Aorta (tissue), 5 donors: ENCODE results near the gene HIPK2. TPM values are rescaled to one million over a fixed set of nuclear protein-coding genes. Genes with fewer than 3 reads are reported as not detected.
A peak's percentile ranks its signal among the peaks of the same experiment; 100 is the strongest.

ENCODE experiments used
- ATAC-seq: fragments of 200-7000 bp; cut with Tn5 transposase; one replicate; pipeline ENCODE4 v1.9.1; 2022; ENCODE audit warnings: moderate library complexity; ENCODE audit not compliant: low FRiP score
- DNase-seq, 2 donors: peaks; one replicate each; pipeline ENCODE4 v3.0.0-alpha.2; 2020
- H3K27ac ChIP-seq, 2 donors: one replicate each; pipeline ENCODE4 v1.5.1; 2013; ENCODE audit warnings: low read length in 2 of 2, mild to moderate bottlenecking in 2 of 2, moderate library complexity in 2 of 2, control low read depth in 1 of 2, inconsistent platforms in 1 of 2, low read depth in 1 of 2
- H3K27me3 ChIP-seq, 2 donors: one replicate each; pipeline ENCODE4 v1.6.1; 2013; ENCODE audit warnings: control low read depth in 1 of 2, low read length in 1 of 2, mild to moderate bottlenecking in 1 of 2, moderate library complexity in 1 of 2; ENCODE audit not compliant: insufficient read depth in 2 of 2, control insufficient read depth in 1 of 2
- H3K36me3 ChIP-seq, 2 donors: one replicate each; pipeline ENCODE4 v1.6.1; 2013; ENCODE audit warnings: control low read depth in 1 of 2, low read length in 1 of 2, mild to moderate bottlenecking in 1 of 2; ENCODE audit not compliant: insufficient read depth in 2 of 2, control insufficient read depth in 1 of 2
- H3K4me1 ChIP-seq, 2 donors: one replicate each; pipeline ENCODE4 v1.6.1; 2013; ENCODE audit warnings: low read length in 2 of 2, control low read depth in 1 of 2, mild to moderate bottlenecking in 1 of 2, moderate library complexity in 1 of 2; ENCODE audit not compliant: insufficient read depth in 2 of 2, control insufficient read depth in 1 of 2
- H3K4me3 ChIP-seq, 2 donors: one replicate each; pipeline ENCODE4 v1.5.1; 2013; ENCODE audit warnings: low read length in 2 of 2, control low read depth in 1 of 2, mild to moderate bottlenecking in 1 of 2
- H3K9me3 ChIP-seq: one replicate; pipeline ENCODE4 v1.6.1; 2013; ENCODE audit warnings: mild to moderate bottlenecking, low read length; ENCODE audit not compliant: control insufficient read depth
- WGBS, 2 donors: extraction: QIAGEN DNeasy Blood & Tissue Kit; methylation state at CpG; one replicate each; pipeline ENCODE4 v1.1.7; 2013; 5-methylcytosine and 5-hydroxymethylcytosine counted together
- intact Hi-C, 2 donors: fragments of 100-400 bp; cut with DNase I; formaldehyde crosslinking; loops; one replicate each; pipeline versions ENCODE4 v1.14.2 to v1.15.0; 2022
- long read RNA-seq, 2 donors: library from polyadenylated mRNA; unstranded; transcript quantifications; one replicate each; pipeline ENCODE4 v2.0.0, GENCODE V29; 2020 to 2021
- polyA plus RNA-seq, 2 donors: library from polyadenylated mRNA; stranded (reverse); fragments of 200-250 nt; gene quantifications; one replicate each; pipeline ENCODE4 v1.2.3, GENCODE V29; 2013
- total RNA-seq, 2 donors: library from RNA; stranded (reverse); fragmentation: NEBNext Ultra II Directional; extraction: Animal tissue kit (Norgen Biotek cat#: 25700); gene quantifications; one replicate each; pipeline ENCODE4 v1.2.1, GENCODE V29; 2021
- donor health status: healthy with polysubstance abuse.
- donor health status: Bipolar disorder and iron deficiency.
- donor health status: DM: no; HTN: no; CAD: no.
- donor health status: DM: no; HTN: no; CAD: no.
- donor health status: DM: yes; HTN: yes; CAD: no.

The HIPK2 gene
- total RNA-seq (100 to 1,000 TPM in 1 of 2 donors, 10 to 100 TPM in 1; 35.3 to 108 TPM), polyA plus RNA-seq (10 to 100 TPM in 1 of 2 donors, 1 to 10 TPM in 1; 9.4 to 12.5 TPM)
- long read RNA-seq, donor 1, partial matches to known transcripts = 24 of 166 reads
- long read RNA-seq, donor 1, other reads (novel, unspliced or antisense) = 142 of 166 reads
- long read RNA-seq, donor 2, partial matches to known transcripts = 4 of 40 reads
- long read RNA-seq, donor 2, other reads (novel, unspliced or antisense) = 36 of 40 reads

- no peaks in the 10 kb centered on the region for H3K27me3 ChIP-seq
These were observed at the start of gene HIPK2 for GRCh38 chr7:139777948-139778841. Gene HIPK2 (minus strand): TSS chr7:139777998. CDS start chr7:139777623, 375 bp downstream.

GRCh38 chr7:139827042-139827441, 49.2 kb upstream of the HIPK2 start:
- Histone ChIP-seq H3K9me3 (no peaks in the 10 kb centered on the region), H3K27ac (no peak overlapping the region), H3K36me3 (no peaks in the 10 kb centered on the region), H3K4me3 (no peak overlapping the region), H3K4me1 (no peaks in the 10 kb centered on the region), H3K27me3 (no peaks in the 10 kb centered on the region)
- intact Hi-C loops = no loop called here
- DNase-seq (no peak), ATAC-seq (no peak)

More at GRCh38 chr7:139777948-139778841, at the start of gene HIPK2:
- H3K4me1 ChIP-seq = peaks cover 0 to 5% of the 10 kb centered on the region in 2 donors
- no peaks in the 10 kb centered on the region for H3K36me3 ChIP-seq
- peak; percentile 84 to 95 for DNase-seq
- peak within 1 kb of the TSS; percentile 72 to 99 for H3K27ac ChIP-seq
- peak within 1 kb of the TSS; percentile 100 for H3K4me3 ChIP-seq
- WGBS, 2 donors = 1% methylated on average over 45 to 96 of the region's 96 CpGs
- peak; percentile 73 for ATAC-seq
- H3K9me3 ChIP-seq = no peaks in the 10 kb centered on the region
- intact Hi-C loops = loop anchor here (5.0 kb wide), 4 partner anchors 41 to 224 kb away; no protein-coding TSS in a partner anchor

- no peak for ATAC-seq
- WGBS, 2 donors = 64 to 73% methylated on average over 9 of the region's 9 CpGs
- Histone ChIP-seq H3K27me3 (no peaks in the 10 kb centered on the region), H3K27ac (no peak overlapping the region), H3K36me3 (no peaks in the 10 kb centered on the region), H3K9me3 (no peaks in the 10 kb centered on the region), H3K4me1 (no peaks in the 10 kb centered on the region), H3K4me3 (no peak overlapping the region)
- intact Hi-C loops = no loop called here
- DNase-seq = no peak
These were observed 48.0 kb upstream of the HIPK2 start for GRCh38 chr7:139825666-139826290.

- no peak for DNase-seq
- 44 to 48% methylated on average over 8 of the region's 8 CpGs for WGBS, 2 donors
- H3K9me3 ChIP-seq = no peaks in the 10 kb centered on the region
- no peaks in the 10 kb centered on the region for H3K27me3 ChIP-seq
- ATAC-seq = no peak
- H3K27ac ChIP-seq = no peak overlapping the region
- H3K4me1 ChIP-seq = no peaks in the 10 kb centered on the region
- intact Hi-C loops = no loop called here
- no peak overlapping the region for H3K4me3 ChIP-seq
- no peaks in the 10 kb centered on the region for H3K36me3 ChIP-seq
These were observed 46.2 kb upstream of the HIPK2 start for GRCh38 chr7:139823959-139824521.

GRCh38 chr7:139822855-139823254, 45.1 kb upstream of the HIPK2 start:
- Histone ChIP-seq H3K4me1 (no peaks in the 10 kb centered on the region), H3K27me3 (no peaks in the 10 kb centered on the region), H3K9me3 (no peaks in the 10 kb centered on the region), H3K27ac (no peak overlapping the region), H3K4me3 (no peak overlapping the region), H3K36me3 (no peaks in the 10 kb centered on the region)
- DNase-seq (no peak), ATAC-seq (no peak)
- intact Hi-C loops = no loop called here
- WGBS, 2 donors = 95 to 97% methylated on average over 9 of the region's 9 CpGs

DNA sequence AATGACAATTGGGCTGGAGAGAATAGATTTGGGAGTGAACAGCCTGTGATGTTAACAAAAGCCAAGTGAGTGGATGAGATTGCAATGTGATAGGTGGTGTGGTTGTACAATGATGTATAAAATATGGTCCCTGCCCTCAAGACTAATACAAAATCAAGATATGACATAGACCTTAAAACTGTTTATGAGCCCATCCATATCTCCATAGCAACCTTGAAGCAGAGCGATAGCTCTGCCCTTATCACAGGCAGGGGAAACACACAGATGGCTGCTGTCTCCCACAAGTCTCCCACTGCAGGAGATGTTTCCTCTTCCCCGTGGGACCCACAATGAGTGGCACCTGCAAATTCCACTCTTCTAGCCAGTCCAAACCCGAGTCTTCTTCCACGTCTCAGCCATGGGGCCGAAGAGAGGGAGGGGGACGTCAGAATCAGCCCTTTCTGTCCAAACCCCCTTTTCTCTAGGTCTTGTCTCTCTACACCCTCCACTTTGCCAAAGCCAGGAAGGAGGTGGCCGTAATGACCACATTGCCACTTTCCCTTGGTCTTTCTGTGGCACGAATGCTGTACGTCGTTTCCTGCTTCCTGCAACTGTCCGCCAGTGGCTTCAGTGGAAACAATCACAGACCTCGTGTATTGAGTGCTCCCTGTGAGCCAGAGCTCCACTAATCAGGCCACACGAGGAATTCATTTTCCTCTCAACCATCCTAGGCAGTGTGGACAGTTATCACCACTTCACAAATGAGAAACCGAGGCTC, 43.7 kb upstream of the HIPK2 start:
- intact Hi-C loops = no loop called here
- ATAC-seq (no peak), DNase-seq (no peak)
- no peak overlapping the region for H3K27ac ChIP-seq
- WGBS, 2 donors = 84 to 87% methylated on average over 14 of the region's 14 CpGs
- no peak overlapping the region for H3K4me3 ChIP-seq
- no peaks in the 10 kb centered on the region for H3K4me1 ChIP-seq
- H3K27me3 ChIP-seq = no peaks in the 10 kb centered on the region
- no peaks in the 10 kb centered on the region for H3K36me3 ChIP-seq
- no peaks in the 10 kb centered on the region for H3K9me3 ChIP-seq

DNA sequence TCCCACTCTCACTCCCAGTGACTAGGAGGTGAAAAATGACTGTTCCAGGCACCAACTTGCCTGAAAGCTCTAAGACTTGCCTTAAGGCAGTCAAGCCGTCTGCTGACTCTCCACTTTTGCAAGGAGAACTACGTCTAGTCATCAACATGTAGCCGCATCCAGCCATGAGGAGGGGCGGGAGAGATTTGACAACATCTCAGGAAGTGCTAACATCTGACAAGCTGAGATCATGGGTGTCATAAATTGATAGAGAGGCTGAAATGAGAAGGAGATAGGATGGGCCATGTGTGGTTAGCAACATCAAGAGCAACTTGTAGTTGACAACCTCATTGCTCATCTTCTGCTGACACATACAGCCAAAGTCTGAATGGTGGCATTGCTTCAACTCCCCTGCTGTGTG, 42.3 kb upstream of the HIPK2 start:
- H3K9me3 ChIP-seq = no peaks in the 10 kb centered on the region
- H3K36me3 ChIP-seq = no peaks in the 10 kb centered on the region
- no peak overlapping the region for H3K4me3 ChIP-seq
- no peaks in the 10 kb centered on the region for H3K27me3 ChIP-seq
- DNase-seq (peak in 1 of 2 donors; percentile 53), ATAC-seq (no peak)
- H3K27ac ChIP-seq = no peak overlapping the region
- 89 to 90% methylated on average over 4 of the region's 4 CpGs for WGBS, 2 donors
- intact Hi-C loops = no loop called here
- H3K4me1 ChIP-seq = no peaks in the 10 kb centered on the region

- DNase-seq (no peak), ATAC-seq (no peak)
- intact Hi-C loops = no loop called here
- Histone ChIP-seq H3K27ac (no peak overlapping the region), H3K36me3 (no peaks in the 10 kb centered on the region), H3K4me3 (no peak overlapping the region), H3K9me3 (no peaks in the 10 kb centered on the region), H3K4me1 (no peaks in the 10 kb centered on the region), H3K27me3 (no peaks in the 10 kb centered on the region)
- WGBS, 2 donors = 86 to 87% methylated on average over 10 of the region's 10 CpGs
These were observed 39.5 kb upstream of the HIPK2 start for GRCh38 chr7:139817249-139817648.
